GM19239 (cell line): ENCODE results near the gene IL1RL1.
"Not testable (repeated sequence)": the region's sequence is repeated elsewhere in the genome, so short reads cannot be mapped to it uniquely, and the experiment has no call there.

ENCODE experiments used
- DNase-seq: peaks from one replicate; pipeline ENCODE4 v3.0.0; 2011; ENCODE audit warnings: low spot score; ENCODE audit not compliant: insufficient read length
- FAIRE-seq: peaks from 2 replicates; lab custom pipeline; 2011; peaks lifted over from hg19 to GRCh38; lab: Jason Lieb, UNC

The IL1RL1 gene

GRCh38 chr2:102290594-102290993, 20.8 kb upstream of the IL1RL1 start:
- no peak for FAIRE-seq

GRCh38 chr2:102291319-102292075, 19.9 kb upstream of the IL1RL1 start:
- DNase-seq (no peak), FAIRE-seq (no peak)

More at GRCh38 chr2:102290594-102290993, 20.8 kb upstream of the IL1RL1 start:
- DNase-seq: no peak

DNA sequence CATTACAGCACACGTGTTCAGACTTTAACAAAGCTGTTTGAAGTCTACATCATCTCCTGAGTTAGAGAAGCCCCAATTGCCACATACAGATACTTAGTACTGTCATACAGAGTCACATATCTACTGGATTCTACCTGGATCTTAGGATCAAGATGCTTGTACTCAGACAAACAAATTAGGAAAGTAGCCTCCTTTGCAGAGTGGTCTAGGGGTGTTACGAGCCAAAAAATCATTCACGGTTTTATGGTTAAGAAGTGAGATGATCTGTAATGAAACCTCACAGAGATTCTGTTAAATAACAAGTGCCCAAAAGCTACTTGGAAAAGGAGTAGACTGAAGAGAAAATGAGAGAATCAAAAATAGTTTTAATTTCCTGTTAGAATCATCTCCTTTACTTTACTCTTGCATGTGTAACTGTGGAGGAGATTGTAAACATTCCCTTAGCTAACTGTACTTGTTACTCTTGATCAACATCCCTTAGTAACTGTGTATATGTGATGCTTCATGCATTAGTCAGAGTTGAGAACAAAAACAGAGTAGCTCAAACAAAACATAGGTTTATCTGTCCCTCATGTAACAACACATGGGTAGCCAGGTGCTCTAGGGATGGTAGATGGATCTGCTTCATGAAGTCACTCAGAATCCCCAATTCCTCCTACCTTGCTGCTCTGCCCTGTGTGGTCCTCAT, 16.4 kb upstream of the IL1RL1 start:
- no peak for FAIRE-seq
- DNase-seq: no peak

GRCh38 chr2:102295566-102295965, 15.8 kb upstream of the IL1RL1 start:
- no peak for FAIRE-seq

DNA sequence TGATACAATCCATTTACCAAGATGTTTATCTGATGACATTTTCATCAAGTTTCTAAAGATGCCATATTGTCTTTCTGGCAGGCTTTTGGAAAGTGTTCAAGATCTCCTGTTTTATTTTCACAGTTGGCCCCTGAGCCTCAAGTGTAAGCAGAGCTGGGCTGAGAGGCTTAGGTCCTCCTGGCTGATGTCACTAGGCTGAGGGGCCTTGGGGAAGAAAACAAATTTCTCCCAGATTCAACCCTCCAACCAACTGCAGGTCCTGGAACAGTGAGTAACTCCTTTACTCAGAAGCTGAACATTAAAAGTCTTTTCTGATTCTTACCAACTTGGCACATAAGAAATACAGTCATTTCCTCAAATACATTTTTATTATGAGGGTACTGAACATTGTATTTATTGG, 14.9 kb upstream of the IL1RL1 start:
- DNase-seq (no peak), FAIRE-seq (no peak)

More at GRCh38 chr2:102295566-102295965, 15.8 kb upstream of the IL1RL1 start:
- DNase-seq: no peak

- DNase-seq (no peak), FAIRE-seq (no peak)
Measured at GRCh38 chr2:102297891-102298290, 13.5 kb upstream of the IL1RL1 start.

DNA sequence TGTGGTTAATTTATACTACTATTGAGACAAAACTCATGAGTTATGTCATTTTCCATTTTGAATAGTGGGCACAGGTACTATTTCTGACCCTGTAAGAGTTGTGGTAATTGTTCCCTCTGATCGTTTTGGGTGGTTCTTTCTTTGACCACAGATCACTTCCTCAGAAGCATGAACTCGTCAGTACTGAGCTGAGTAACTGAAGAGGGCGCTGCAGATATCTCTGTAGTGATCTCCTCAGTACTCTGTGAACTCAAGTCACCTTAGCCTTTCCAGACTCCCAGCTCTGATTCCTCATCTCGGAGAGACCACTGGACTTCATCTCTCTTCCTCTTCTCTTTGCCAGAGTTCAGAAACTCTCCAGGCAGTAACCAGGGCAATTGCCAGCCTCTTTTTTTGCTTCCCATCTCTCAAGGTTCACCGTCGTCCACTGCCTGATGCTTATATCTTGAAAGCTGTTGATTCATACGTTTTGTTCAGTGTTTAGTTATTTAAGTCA, 9.4 kb upstream of the IL1RL1 start:
- FAIRE-seq (no peak), DNase-seq (no peak)

DNA sequence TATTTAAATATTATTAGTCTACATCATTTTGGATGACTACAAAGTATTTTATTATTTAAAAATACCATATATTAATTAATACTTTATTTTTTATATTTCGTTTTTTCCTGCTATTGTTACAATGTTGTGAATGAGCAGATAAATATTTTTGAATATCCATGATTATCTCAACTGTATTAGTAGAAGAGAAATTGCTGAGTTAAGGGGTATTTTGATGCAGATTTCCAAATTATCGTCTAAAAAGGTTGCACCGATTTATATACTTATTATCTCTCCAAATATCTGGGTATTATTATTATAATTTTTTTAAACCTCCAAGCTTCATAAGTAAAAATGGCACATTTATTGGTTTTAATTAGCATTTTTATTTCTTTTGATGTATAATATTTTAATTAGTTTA, 8.9 kb upstream of the IL1RL1 start:
- no peak for FAIRE-seq

GRCh38 chr2:102303589-102303988, 7.8 kb upstream of the IL1RL1 start:
- FAIRE-seq (no peak), DNase-seq (no peak)

More for the DNA sequence above, 8.9 kb upstream of the IL1RL1 start:
- DNase-seq: no peak

DNA sequence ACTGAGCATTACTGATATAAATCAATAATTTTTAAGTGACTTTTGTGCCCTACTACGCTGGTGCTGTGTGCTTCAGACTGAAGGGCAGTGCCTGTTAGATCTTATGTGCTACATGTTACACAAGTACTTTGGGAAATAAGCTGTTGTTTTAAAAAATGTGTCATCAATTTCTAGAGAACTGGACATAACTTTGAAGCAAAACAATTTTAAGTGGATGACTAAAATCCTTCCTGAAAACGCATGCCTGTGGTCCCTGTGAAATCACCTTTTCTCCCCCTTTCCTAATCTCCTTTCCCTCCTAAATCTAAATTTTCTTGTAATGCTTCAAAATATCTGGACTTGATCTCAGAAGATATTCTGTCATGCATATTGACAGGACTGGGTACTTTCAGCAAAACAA, 7.1 kb upstream of the IL1RL1 start:
- FAIRE-seq: no peak
- DNase-seq: no peak

DNA sequence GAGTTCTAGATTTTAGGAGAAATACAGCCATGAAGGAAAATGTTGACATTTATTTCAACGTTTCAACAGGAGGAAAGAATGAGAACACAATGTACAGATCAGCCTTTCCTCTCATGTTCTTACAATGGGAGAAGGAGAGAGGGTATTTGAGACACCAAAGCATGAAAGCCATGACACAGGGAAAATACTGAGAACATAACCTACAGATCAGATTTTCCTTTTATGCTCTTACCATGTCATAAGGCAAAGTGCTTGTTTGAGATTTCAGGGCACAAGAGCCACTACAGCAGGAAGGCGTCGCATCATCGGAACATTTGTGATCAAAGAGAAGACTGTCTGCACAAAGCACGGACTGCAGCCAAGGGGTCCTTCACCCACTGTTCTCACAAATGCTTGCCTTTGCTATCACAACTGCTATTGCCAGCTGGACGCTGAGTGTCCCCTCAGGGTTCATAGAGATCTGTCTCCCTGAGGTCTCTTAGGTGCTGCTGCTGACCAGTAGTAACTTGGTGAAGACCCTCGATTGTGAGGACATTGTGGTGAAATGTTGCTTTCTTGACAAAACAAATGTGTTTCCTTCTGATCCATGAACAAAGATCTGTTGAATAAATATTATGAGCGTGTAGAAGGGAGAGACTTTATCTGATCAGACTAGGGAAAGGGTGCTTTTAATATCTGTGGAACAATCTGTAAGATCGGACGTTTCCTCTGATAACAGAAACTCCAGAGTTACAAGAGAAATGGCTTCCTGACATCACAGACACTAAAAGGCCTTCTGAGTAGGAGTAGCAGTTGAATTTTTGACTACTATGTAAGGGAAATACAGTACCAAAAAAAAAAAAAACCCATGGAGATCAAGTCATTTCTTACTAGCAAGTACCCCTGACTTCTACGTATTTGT, 6.4 kb upstream of the IL1RL1 start:
- FAIRE-seq (no peak), DNase-seq (no peak)

GRCh38 chr2:102306125-102306524, 5.2 kb upstream of the IL1RL1 start:
- FAIRE-seq (no peak), DNase-seq (no peak)

DNA sequence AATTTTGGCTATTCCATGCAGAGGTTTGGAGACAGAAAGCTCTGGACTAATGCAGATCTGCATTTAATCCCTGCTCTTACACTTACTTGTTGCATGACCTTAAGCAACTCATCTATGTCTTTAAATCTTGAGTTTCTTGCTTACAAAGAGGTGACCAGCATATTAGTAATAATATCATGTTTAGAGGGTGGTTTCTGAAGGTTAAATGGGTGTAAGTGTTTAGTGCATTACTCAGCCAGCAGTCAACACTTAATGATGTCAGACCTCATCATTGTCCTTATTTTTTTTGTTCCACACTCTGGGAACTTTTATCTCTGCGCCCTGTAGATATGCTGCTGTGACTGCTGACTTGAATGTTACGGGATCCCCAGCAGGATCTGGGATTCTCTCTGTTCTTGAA, 1.7 kb downstream of the IL1RL1 start:
- no peak for DNase-seq
- no peak for FAIRE-seq

DNA sequence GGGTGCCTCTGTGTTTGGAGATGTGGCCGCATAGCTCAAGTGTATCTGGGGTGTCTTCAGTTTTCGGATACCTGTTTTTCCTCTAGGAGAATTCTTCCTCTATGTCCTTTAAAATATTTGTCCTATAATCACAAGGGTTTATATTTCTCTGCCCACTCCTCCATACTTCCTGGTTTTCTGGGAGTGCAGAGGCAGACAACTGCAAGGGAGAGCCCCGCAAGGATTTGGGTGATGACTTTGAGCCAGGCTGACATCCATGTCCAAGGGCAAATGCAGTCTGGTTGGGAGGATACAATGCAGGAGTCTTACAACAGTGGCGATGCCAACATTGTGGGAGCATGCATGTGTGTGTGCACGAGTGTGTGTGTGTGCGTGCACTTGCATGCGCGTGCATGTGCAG, 2.1 kb downstream of the IL1RL1 start:
- no peak for FAIRE-seq

GRCh38 chr2:102313950-102314349, 2.6 kb downstream of the IL1RL1 start:
- FAIRE-seq: no peak
- no peak for DNase-seq

More for the DNA sequence above, 2.1 kb downstream of the IL1RL1 start:
- DNase-seq: no peak

GRCh38 chr2:102315921-102316320, 4.6 kb downstream of the IL1RL1 start:
- FAIRE-seq (no peak), DNase-seq (no peak)

- no peak for DNase-seq
- FAIRE-seq: no peak
Measured at GRCh38 chr2:102317715-102318114, 6.4 kb downstream of the IL1RL1 start.

GRCh38 chr2:102318437-102318836, 7.1 kb downstream of the IL1RL1 start:
- FAIRE-seq (no peak), DNase-seq (no peak)

- DNase-seq (no peak), FAIRE-seq (no peak)
Measured at GRCh38 chr2:102321941-102322719, 10.8 kb downstream of the IL1RL1 start.

- FAIRE-seq, DNase-seq: not testable (repeated sequence)
Measured at GRCh38 chr2:102324914-102325313, 13.6 kb downstream of the IL1RL1 start.
